ENCODE data around the gene EPOP. TPM values are rescaled to one million over a fixed set of nuclear protein-coding genes. Genes with fewer than 3 reads are reported as not detected.
A peak's percentile ranks its signal among the peaks of the same experiment; 100 is the strongest.

EPOP gene
- total and polyA plus RNA-seq, 2 of the 8 experiments (the other 6 are each of a cell fraction or from before 2014, with no cell fraction given) = 1.5 to 3.3 TPM

DNA sequence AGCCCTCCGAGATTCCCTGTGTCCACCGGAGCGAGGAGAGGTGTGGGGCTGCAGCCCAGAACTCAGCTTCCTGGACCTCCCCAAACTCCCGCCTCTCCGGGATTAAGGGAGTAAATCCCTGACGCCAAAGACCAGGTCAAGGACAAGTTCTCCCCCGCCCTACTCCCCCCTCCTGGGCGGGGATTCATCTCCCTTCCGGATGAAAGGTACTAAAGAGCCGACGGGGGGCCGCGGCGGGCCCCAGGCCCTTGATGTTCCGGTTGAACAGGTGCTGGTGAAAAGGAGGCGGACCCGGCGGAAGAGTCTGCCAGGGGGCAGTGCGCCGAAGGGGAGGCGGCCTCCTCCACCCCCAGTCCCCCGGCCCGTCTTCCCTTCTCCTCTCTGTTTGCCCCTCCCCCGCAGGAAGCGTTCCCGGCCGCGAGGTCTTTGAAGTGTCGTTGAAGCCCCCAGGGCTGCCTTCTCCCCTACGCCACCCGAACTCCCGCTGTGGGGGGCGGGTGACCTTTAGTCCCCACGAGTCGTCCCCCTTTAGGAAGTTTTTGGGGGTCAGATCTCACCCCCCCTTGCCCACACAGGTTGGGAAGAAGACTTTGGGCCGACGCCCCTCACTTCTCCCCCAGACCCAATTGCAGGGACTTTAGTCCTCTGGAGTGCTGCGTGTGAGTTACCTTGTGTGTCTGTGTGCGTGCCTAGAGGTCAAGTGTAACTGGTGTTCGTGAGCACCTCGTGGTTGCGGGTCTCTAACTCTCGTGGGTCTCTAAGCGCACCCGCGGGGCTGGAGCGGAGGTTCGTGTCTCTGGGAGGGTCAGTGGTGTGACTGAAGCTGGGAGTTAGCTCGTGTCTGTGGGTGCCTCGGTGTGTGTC lies 29.2 kb upstream of the EPOP start:
- no peak overlapping the region for H3K23ac ChIP-seq (ENCODE audit: insufficient read length)
- peaks cover 15 to 44% (median 32%) of the 10 kb centered on the region in 4 experiments for H3K4me1 ChIP-seq (replicated peaks in 1 of 4; ENCODE audit: control insufficient read depth in 3 of 4, insufficient read depth in 4 of 4, low read length in 3 of 4)
- H4K5ac ChIP-seq (ENCODE audit: insufficient read length, low read depth, low read length) = no peak overlapping the region
- peaks cover 31 to 84% (median 74%) of the 10 kb centered on the region in 4 experiments for H3K27me3 ChIP-seq (replicated peaks in 1 of 4; ENCODE audit: control insufficient read depth in 3 of 4, extremely low read depth in 1 of 4, insufficient read depth in 3 of 4, low read length in 3 of 4)
- peak overlapping the region; percentile 43 to 76 (median 52); a peak in 7 of 8 replicates for H3K4me3 ChIP-seq (ENCODE audit: extremely low read depth in 1 of 4, insufficient read depth in 2 of 4, low read depth in 3 of 4, low read length in 4 of 4)
- ChIA-PET CTCF (ENCODE audit: partially characterized antibody) (interaction anchor here (0.6 to 3.4 kb wide), 8 partner anchors 12 to 124 kb away, joined by 3 to 30 read pairs (median 5); no protein-coding TSS in a partner anchor), POLR2A (ENCODE audit: partially characterized antibody) (interaction anchor here (1.0 to 4.5 kb wide), 9 partner anchors 12 to 150 kb away, joined by 3 to 38 read pairs (median 4); no protein-coding TSS in a partner anchor)
- H2BK12ac ChIP-seq (ENCODE audit: low read depth, low read length) = peak overlapping the region; percentile 10; the same call in 1 of the 2 replicates
- H2AFZ ChIP-seq (ENCODE audit: low read length) = no peak overlapping the region
- no peaks in the 10 kb centered on the region for H3K79me1 ChIP-seq (ENCODE audit: low read depth, low read length)
- no peak overlapping the region for H3K14ac ChIP-seq (ENCODE audit: insufficient read length)
- no peak overlapping the region for H2AK5ac ChIP-seq (ENCODE audit: low read depth, low read length)
- 0 out of 2 replicates have a peak overlapping the region, but pooled peaks have one; percentile 20 for H2BK15ac ChIP-seq (ENCODE audit: low read length)
- H2BK20ac ChIP-seq (ENCODE audit: low read length) = no peak overlapping the region; the same call in 1 of the 2 replicates
- peak overlapping the region; percentile 42; the same call in 1 of the 2 replicates for H4K8ac ChIP-seq (ENCODE audit: extremely low read depth, insufficient read depth, low read length)
- H2BK120ac ChIP-seq (replicated peaks; ENCODE audit: low read depth, low read length) = no peak overlapping the region
- H3K36me3 ChIP-seq (ENCODE audit: control insufficient read depth in 2 of 4, insufficient read depth in 4 of 4, low read length in 3 of 4) = no peaks in the 10 kb centered on the region
- no peak overlapping the region for H3K4ac ChIP-seq (replicated peaks; ENCODE audit: insufficient read length, low read depth, low read length)
- peak overlapping the region; percentile 81 to 92 for H3K4me2 ChIP-seq (ENCODE audit: insufficient read depth in 1 of 2, low read depth in 2 of 2, low read length in 2 of 2)
- H3K56ac ChIP-seq (replicated peaks; ENCODE audit: insufficient read length, low read depth, low read length) = no peak overlapping the region
- WGBS, 2 experiments (ENCODE audit: extremely low coverage in 1 of 2, insufficient coverage in 1 of 2, insufficient read length in 1 of 2, insufficient replicate concordance in 2 of 2, low coverage in 1 of 2, low lambda C conversion rate in 2 of 2, missing lambda C conversion rate in 1 of 2) = 1% methylated on average over 36 of the region's 50 CpGs; no CpG with 5 or more reads in 1 of the 2 experiments
- DNase-seq (ENCODE audit: low read depth in 1 of 2, low spot score in 2 of 2) (peak; percentile 94), FAIRE-seq (no peak)
- no peak overlapping the region; a peak in 1 of 7 replicates for H3K9ac ChIP-seq (replicated peaks in 1 of 4; ENCODE audit: extremely low read depth in 1 of 4, low read depth in 3 of 4, low read length in 3 of 4)
- H3K27ac ChIP-seq (ENCODE audit: low read depth, low read length) = no peak overlapping the region
- H3K79me2 ChIP-seq (ENCODE audit: control insufficient read depth in 1 of 2, insufficient read depth in 2 of 2, low read length in 2 of 2) = no peaks in the 10 kb centered on the region
- H3K23me2 ChIP-seq (ENCODE audit: low read depth, low read length) = peaks cover 28% of the 10 kb centered on the region
- H3K9me3 ChIP-seq (ENCODE audit: insufficient read depth in 2 of 2, low read depth in 1 of 2, low read length in 1 of 2) = no peaks in the 10 kb centered on the region
- 0 out of 2 replicates have a peak overlapping the region, but pooled peaks have one; percentile 44 for H2BK5ac ChIP-seq (ENCODE audit: low read depth, low read length)
- H3K18ac ChIP-seq (ENCODE audit: extremely low read depth, low read length) = peak overlapping the region; percentile 78; the same call in 1 of the 2 replicates
- H4K20me1 ChIP-seq (replicated peaks in 1 of 2; ENCODE audit: control insufficient read depth in 1 of 2, insufficient read depth in 2 of 2, low read length in 2 of 2) = peaks cover 5 to 17% of the 10 kb centered on the region in 2 experiments
- peak overlapping the region; percentile 15 for H4K91ac ChIP-seq (replicated peaks; ENCODE audit: insufficient read length, low read length)
- TF ChIP-seq JUND (IDR thresholded peaks at IDR 0.05; ENCODE audit: low read length) (no peak), EZH2 (IDR thresholded peaks at IDR 0.05; ENCODE audit: low read depth, low read length, severe bottlenecking) (peak; percentile 67), RNF2 (IDR thresholded peaks at IDR 0.05; ENCODE audit: borderline replicate concordance, low read depth, low read length, missing control alignments, poor library complexity, severe bottlenecking) (no peak), KDM1A (IDR thresholded peaks at IDR 0.05; ENCODE audit: borderline replicate concordance, low read length) (peak; percentile 11; the same call in 1 of the 2 replicates), FOSL1 (IDR thresholded peaks at IDR 0.05; ENCODE audit: insufficient read depth, low read depth, low read length) (no peak), CTBP2 (IDR thresholded peaks at IDR 0.05; ENCODE audit: borderline replicate concordance, insufficient read depth, insufficient read length, low read length) (peak; percentile 97), SAP30 (IDR thresholded peaks at IDR 0.05; ENCODE audit: insufficient read depth, insufficient replicate concordance, low read length) (peak; percentile 24), SP4 (IDR thresholded peaks at IDR 0.05; ENCODE audit: low read length) (0 out of 2 replicates have a peak, but pooled peaks have one; percentile 25), RXRA (IDR thresholded peaks at IDR 0.05; ENCODE audit: insufficient read depth, low read depth, low read length) (peak; percentile 65; the same call in 1 of the 2 replicates)
